GM19193 (cell line): Measurements from ENCODE around the gene JPH4.

Experiments
- POLR2A ChIP-seq: IDR thresholded peaks from 4 replicates; pipeline ENCODE4 v1.6.1; 2011; ENCODE audit not compliant: insufficient read depth, insufficient read length; ENCODE audit errors: extremely low read depth

The JPH4 gene

DNA sequence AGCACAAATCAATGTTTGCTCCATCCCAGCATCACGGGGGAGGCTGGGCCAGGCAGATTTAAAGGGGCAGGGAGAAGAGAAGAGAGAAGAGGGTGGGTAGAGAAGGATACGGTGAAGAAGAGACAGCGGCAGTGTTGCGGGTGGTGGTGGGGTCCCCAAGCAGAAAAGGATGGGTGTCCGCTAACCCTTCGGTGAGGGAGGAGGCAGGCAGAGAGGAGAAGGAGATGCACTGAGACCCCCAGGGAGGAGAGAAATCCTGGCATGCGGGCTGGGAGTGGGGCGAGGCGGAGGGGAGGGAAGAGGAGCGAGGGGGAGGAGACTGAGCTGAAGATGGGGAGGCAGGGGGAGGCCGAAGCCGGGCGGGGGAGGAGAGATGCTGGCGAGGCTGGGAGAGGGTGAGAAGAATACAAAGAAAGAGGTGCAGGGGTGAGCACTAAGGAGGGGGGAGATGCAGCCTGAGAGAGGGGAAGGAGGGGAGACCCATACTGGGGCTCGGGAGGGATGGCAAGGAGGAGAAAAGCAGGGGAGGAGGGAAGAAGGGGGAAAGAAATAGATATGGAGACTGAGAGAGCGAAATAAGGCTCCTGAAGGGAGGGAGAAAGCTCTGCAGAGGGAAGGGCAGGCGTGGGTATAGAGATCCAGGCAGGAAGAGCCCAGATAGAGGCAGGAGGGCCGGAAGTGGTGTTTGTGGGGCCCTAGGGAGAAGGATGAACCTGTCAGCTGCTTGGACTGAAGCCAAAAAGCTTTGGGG is at the start of gene JPH4:
TSS of gene JPH4 (minus strand) at position 231 of the 751 bp plus-strand sequence. CDS start 1,337 bp downstream, outside the sequence.
- no peak for TF ChIP-seq POLR2A

DNA sequence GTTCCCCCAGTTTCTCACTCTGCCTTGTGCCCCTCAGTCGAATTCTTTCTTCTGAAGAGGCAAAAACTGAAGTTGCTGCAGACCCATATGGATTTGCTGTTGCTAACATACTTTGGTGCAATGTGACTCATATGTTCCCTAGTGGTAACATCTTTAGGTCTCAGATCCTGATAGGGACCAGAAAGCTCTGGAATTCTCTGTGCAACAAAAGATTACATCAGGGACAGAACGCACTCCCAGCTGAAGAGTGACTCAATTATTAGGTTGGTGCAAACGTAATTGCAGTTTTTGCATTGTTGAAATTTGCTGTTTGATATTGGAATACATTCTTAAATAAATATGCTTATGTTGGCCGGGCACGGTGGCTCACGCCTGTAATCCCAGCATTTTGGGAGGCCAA is 49.4 kb upstream of the JPH4 start:
- no peak for TF ChIP-seq POLR2A

DNA sequence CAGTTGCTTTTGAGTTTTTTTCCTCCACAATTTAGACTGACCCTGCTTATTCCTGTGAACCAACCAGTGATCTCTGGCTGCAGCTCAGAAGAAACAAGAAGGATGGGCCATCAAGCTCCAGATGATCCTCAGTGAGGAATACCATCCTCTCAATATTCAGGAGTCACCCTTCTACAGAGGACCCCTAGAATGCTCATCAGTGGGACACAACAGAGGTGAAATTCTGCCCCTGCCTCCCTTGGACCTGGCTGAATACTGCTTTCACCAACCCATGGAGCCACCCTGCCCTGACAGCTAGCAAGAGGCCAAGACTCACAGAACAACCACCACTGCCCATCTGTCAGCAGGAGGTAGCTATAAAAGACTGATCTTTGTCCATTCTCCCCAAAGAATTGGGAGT is 48.4 kb upstream of the JPH4 start:
- no peak for TF ChIP-seq POLR2A

DNA sequence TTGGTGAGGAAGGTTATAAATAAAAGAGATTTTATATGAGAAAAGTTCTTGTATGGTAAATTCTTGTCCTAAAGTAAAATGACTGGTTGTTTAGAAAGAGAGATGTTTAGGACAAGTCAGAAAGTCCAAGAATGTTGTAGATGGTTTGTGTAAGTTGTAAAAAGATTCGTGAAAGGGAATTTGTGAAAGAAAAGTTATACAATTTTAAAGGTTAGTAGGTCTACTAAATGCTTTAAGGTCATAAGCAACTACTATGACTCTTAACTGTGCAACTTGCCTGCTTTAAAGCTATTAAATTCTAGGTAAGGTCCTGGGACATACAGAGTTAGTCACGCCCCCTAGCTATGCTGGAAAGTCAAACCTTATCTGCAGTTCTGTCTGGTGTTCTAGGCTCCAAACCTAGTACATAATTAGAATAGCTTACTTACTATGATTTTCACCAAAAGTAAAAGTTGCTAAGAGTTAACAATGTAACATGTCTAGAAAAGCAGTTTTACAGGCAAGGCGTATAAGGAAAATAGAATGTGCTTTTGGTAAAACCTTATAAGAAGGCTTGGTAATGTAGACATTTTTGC is 46.3 kb upstream of the JPH4 start:
- TF ChIP-seq POLR2A = no peak

DNA sequence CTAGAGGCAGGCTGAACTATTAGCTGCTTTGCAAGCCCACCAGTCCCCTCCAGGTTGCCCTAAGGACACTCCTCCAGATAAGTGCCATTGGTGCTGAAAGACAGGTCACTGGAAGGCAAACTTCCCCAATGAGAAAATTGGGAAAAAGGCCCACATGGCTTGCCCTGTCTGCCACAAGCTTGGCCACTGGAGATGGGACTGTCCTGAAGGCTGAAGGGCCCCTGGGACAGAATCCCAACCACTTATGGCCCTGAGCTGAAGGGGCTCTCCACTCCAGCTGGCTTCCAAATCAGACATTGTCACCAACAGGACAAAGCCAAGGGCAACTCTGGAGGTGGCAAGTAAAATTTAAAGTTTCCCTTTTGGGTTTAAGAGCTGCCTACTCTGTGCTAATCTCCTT is 45.4 kb upstream of the JPH4 start:
- TF ChIP-seq POLR2A = no peak

DNA sequence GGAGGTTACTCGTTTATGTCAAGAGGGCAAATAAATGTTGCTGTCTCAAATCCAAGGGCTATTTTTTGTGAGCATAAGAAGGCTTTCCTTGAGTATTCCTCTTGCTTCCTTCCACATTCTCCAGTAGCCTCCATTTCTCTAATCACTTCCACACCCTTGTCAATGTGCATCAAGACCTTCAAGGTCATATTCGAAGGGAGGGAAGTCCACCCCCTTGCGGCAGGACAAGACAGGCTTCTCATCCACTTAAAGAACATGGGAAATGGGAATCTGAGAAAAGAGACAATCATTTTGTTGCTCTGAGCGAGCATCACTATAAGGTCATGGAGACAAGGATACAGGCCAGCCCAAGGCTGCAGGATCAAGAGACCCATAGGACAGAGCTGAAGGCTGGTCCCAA is 44.4 kb upstream of the JPH4 start:
- TF ChIP-seq POLR2A = no peak

DNA sequence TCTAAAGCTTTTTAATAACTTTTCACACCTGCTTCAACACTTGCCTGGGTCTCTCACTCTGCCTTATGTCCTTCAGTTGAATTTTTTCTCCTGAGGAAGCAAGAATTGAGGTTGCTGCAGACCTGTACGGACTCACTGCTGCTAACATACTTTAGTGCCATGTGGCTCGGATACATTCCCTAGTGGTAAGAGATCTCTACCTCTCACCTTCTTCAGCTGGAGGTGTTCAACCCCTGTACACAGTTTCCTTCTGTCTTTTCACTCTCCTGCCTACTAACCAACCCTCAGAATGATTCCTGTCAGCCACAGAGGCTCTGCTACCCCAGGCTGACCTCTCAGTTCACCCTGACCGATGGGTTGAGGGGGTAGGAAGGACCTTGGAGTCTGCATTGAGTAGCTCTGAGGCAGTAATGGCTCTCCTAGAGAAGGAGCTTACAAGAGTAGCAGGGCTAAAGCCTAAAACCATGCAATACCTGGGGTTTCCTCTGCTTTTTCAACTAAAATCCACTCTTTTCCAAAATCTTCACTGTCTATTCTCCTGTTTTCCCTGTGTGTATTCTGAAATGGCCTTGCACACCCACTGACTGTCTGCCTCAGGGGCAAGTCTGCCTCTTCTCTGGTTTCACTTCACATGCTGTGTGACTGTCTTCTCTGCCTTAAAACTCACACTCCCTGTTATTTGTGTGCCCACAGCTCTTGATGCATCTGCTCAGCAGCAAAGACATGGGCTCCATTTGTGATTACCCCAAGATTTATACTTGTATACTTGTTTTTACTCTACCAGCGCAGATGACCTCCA is 43.5 kb upstream of the JPH4 start:
- TF ChIP-seq POLR2A = no peak

DNA sequence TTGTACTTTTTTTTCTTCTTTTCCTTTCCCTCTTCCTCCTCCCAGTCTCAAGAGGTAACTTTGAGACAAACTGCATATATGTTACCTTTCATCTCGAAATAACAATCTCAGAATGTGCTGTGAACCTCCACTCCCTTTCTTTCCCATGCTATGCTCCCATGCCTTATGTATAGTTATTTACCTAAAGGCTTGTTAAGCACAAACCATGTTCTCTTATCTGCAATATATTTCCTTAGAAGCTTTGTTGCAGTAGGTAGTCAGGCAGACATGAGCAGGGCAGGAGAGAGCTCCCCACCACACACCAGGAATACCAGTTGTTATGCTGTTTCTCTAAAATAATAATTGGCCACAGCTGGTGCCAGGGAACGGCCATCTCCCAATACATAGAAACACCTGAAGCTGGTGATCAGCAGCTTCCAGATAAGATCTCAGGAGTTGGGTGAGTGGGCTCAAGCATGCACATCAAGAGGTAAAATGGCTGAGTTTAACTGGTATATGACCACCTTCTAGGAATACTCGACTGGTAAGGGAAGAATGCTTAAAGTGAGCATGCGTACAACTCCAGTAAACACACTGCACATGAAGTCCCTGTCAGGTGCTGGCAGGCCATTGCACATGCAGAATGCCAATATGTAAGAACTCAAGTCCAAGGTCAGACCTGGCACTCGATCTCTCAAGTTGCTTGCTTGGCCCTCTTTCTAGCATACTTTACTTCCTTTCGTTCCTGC is 42.8 kb upstream of the JPH4 start:
- TF ChIP-seq POLR2A = no peak

DNA sequence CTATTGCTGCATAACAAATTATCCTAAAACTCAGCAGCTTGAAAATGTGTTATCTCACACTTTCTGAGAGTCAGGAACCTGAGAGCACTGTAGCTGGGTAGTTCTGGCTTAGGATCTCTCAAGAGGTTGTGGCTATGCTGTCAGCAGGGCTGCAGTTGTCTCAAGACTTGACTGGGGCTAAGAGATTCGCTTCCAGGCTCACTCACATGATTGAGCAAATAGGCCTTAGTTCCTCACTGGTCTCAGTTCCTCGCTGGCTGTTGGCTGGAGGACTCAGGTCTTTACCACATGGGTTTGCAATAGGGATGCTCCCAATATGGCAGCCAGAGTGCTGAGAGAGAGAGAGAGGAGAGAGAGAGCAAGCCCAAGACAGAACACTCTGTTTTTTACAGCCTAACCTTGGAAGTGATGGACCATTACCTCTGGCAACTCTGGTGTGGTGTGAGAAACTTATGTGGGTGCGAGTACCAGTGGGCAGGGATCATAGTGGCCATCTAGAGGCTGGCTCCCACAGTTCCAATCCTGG is 41.6 kb upstream of the JPH4 start:
- no peak for TF ChIP-seq POLR2A

DNA sequence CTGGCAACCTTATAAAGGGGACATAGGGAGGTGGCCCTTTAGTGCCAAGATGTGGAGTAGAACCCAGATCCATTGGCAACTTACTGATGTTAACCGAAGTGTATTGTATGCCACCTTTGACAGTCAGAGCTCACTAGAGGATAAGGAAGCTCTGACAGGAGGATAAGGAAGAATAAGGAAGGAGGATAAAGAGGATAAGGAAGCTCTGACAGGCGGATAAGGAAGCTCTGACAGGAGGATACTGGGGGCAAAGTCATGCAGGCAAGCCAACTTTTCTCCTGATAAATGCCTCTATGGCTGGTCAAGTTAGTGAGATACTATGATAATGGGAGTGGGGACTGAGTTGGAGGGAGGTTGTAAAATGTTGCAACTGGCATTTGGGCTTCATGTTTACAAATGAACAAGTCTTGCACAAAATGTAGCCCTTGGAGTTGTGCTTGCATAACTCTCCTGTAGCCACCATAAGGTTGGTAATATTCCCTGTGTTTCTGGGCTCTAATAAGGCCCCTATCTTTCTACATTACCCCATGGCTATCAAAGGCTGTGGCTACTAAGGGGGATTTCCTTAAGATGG is 39.9 kb upstream of the JPH4 start:
- TF ChIP-seq POLR2A = no peak

DNA sequence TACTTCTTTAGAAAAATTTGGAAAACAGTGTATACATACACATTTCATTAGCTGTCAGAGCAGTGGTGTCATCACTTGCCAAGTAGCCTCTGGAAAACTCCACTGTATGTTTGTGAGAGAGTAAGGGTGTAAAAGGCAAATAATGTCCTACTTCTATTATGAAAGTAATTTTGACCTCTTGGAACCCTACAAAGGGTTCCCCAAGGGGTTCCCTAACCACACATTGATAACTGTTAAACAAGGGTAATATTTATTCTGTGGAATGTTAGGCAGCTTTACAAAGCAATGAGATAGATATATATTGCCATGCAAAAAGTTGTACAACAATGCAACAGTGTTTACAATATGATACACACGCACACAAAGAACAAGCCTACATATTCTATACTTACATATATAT is 38.9 kb upstream of the JPH4 start:
- TF ChIP-seq POLR2A = no peak

DNA sequence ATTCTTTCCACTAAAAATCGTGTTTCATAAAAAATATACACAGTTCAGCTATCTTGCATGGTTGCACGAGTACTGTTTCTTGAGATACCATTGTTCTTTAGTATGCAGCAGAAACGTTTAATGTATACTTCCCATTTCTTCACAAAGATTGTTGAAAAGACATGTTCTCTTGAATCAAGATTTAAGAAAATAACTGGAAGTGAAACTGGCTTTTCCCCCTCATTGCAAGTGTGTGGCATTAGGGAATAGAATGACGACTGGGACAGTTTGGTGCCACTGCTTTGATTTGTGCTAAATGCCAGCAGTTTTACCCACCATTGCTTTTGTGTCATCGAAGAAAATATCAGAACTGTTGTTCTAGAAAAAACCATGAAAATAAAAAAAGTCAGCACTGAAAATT is 37.3 kb upstream of the JPH4 start:
- no peak for TF ChIP-seq POLR2A

DNA sequence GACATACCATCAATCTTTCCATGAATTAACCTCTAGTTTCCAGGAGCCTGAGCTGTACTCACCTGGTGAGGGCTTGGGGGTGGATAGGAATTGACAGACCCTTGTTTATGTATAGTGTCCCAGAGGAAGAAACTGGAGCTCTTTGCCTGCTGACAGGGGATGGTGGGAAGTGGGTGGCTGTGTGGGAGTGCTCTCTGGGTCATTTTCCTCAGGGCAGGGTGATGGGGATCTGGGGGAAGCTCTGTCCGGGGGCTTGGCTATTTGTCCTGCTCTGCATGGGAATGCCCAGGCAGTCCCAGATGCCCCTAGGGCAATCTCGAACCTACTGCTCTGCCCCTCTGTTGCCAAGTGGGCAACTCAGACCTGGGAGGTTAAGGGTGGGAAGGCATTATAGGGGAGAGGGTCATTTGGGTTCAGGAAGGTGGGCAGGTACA is 35.8 kb upstream of the JPH4 start:
- TF ChIP-seq POLR2A = no peak

DNA sequence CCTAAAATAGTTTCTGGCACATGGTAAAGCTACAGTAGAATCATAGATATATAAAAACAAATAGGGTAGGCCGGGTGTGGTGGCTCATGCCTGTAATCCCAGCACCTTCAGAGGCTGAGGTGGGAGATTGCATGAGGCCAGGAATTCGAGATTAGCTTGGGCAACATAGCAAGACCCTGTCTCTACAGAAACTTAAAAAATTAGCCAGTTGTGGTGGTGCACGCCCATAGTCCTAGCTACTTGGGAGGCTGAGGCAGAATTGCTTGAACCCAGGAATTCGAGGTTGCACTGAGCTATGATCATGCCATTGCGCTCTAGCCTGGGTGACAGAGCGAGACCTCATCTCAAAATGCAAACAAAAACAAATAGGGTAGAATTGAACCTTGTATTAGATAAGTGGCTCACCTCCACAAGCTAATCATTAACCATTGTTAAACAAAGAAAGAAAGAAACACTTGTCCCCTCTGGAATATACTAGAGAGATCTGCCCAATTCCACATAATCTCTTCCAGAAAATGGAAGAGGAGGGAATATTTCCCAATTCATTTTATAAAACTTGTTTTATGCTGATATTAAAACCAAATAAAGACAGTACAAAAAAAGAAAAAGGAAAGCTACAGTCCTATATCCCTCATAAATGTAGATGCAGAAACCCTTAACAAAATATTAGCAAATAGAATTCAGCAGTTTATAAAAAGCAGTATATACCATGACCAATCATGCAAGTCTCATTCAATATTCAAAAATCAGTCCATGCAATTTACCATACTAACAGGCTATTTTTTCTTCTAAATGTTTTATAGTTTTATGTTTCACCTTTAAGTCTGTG is 34.9 kb upstream of the JPH4 start:
- no peak for TF ChIP-seq POLR2A
